HL-60 (cell line): ENCODE data around the gene SLIT1.

Experiments used
- CTCF ChIP-seq: IDR thresholded peaks from one replicate; pipeline ENCODE4 v1.5.1; 2011; ENCODE audit warnings: low read length, control low read depth, inconsistent platforms; ENCODE audit not compliant: insufficient read depth
- GABPA ChIP-seq: IDR thresholded peaks from 2 replicates; pipeline ENCODE4 v1.6.1; 2012; ENCODE audit warnings: low read depth
- POLR2AphosphoS5 ChIP-seq: IDR thresholded peaks from 2 replicates; pipeline ENCODE4 v1.6.1; 2012; ENCODE audit warnings: low read depth
- REST ChIP-seq: IDR thresholded peaks from 2 replicates; pipeline ENCODE4 v1.6.1; 2012; ENCODE audit warnings: low read depth; ENCODE audit not compliant: insufficient replicate concordance
- SPI1 ChIP-seq: IDR thresholded peaks from 2 replicates; pipeline ENCODE4 v1.6.1; 2012; ENCODE audit warnings: low read depth, mild to moderate bottlenecking, borderline replicate concordance

GRCh38 chr10:97083228-97083829, 102.4 kb downstream of the SLIT1 start:
- no peak for TF ChIP-seq CTCF
- TF ChIP-seq SPI1, result no peak
- TF ChIP-seq POLR2AphosphoS5, result no peak
- no peak for TF ChIP-seq REST
- no peak for TF ChIP-seq GABPA
